Endodermal cell (in vitro differentiated cells): ENCODE data around the gene MUC6. TPM values are rescaled to one million over a fixed set of nuclear protein-coding genes. Genes with fewer than 3 reads are reported as not detected.

Experiments used
- DNase-seq: peaks from one replicate; pipeline ENCODE4 v3.0.0-alpha.2; 2017
- H3K27ac ChIP-seq: 2 replicates; pipeline ENCODE4 v1.5.1; 2013; ENCODE audit warnings: mild to moderate bottlenecking, low read depth, low read length, moderate library complexity
- H3K27me3 ChIP-seq: 2 replicates; pipeline ENCODE4 v1.6.1; 2013; ENCODE audit warnings: mild to moderate bottlenecking, low read length, moderate library complexity; ENCODE audit not compliant: insufficient read depth, control insufficient read depth, poor library complexity, severe bottlenecking
- H3K36me3 ChIP-seq: 2 replicates; pipeline ENCODE4 v1.7.0; 2013; ENCODE audit warnings: mild to moderate bottlenecking, low read length, moderate library complexity; ENCODE audit not compliant: control insufficient read depth, insufficient read depth
- H3K4me1 ChIP-seq: one replicate; pipeline ENCODE4 v1.7.0; 2013; ENCODE audit warnings: low read length; ENCODE audit not compliant: control insufficient read depth, insufficient read depth
- H3K4me3 ChIP-seq: 2 replicates; pipeline ENCODE4 v1.5.1; 2013; ENCODE audit warnings: mild to moderate bottlenecking, low read length, moderate library complexity
- H3K9ac ChIP-seq: 2 replicates; pipeline ENCODE4 v1.6.1; 2013; ENCODE audit warnings: mild to moderate bottlenecking, low read length, moderate library complexity; ENCODE audit not compliant: poor library complexity, severe bottlenecking; ENCODE audit errors: extremely low read depth
- H3K9me3 ChIP-seq: 2 replicates; pipeline ENCODE4 v1.6.1; 2013; ENCODE audit warnings: mild to moderate bottlenecking, low read length, moderate library complexity; ENCODE audit not compliant: control insufficient read depth
- H3K27ac Mint-ChIP-seq: 2 replicates; pipeline ENCODE4 v1.8.0; 2020; ENCODE audit warnings: mixed read lengths
- H3K27me3 Mint-ChIP-seq: 2 replicates; pipeline ENCODE4 v1.8.0; 2021; ENCODE audit warnings: mild to moderate bottlenecking, mixed read lengths; ENCODE audit not compliant: insufficient read depth
- H3K36me3 Mint-ChIP-seq: 2 replicates; pipeline ENCODE4 v1.8.0; 2020; ENCODE audit warnings: low read depth, mixed read lengths
- H3K4me1 Mint-ChIP-seq: 2 replicates; pipeline ENCODE4 v1.8.0; 2020; ENCODE audit warnings: mixed read lengths
- H3K4me3 Mint-ChIP-seq: 2 replicates; pipeline ENCODE4 v1.8.0; 2020; ENCODE audit warnings: mild to moderate bottlenecking, moderate library complexity, mixed read lengths
- H3K9me3 Mint-ChIP-seq: 2 replicates; pipeline ENCODE4 v1.8.0; 2020; ENCODE audit warnings: mild to moderate bottlenecking, mixed read lengths
- WGBS, 2 experiments: methylation state at CpG; one replicate each; pipeline versions ENCODE4 v1.1.5 to v1.1.7; 2013; ENCODE audit warnings: missing lambda C conversion rate in 2 of 2, mixed read lengths in 1 of 2; ENCODE audit not compliant: insufficient coverage in 1 of 2, insufficient read length in 1 of 2; 5-methylcytosine and 5-hydroxymethylcytosine counted together
- long read RNA-seq, 4 experiments: library from polyadenylated mRNA in 2 of 4; library from RNA in 1 of 4; library from capped mRNA in 1 of 4; stranded (forward) in 3 of 4; unstranded in 1 of 4; transcript quantifications; one replicate each; pipeline ENCODE4 v2.0.0, GENCODE V29; 2020 to 2021; ENCODE audit warnings: inconsistent platforms in 1 of 4
- polyA plus RNA-seq, 2 experiments: library from polyadenylated mRNA; stranded (reverse); fragments of 50-300 nt; gene quantifications; one replicate each; pipeline ENCODE4 v1.2.3, GENCODE V29; 2013
- total RNA-seq, 2 donors: library from RNA; stranded (reverse); fragmentation: NEBNext Ultra II Directional in 1 of 2; extraction: Animal tissue kit (Norgen Biotek cat#: 25700) in 1 of 2; gene quantifications; 2 replicates in 1 of 2; 3 replicates in 1 of 2; pipeline ENCODE4 v1.2.1, GENCODE V29; 2021
- TF ChIP-seq, protein P1 (sequence below): fragments of 200-600 bp; sonication (generic); conservative IDR thresholded peaks from 2 replicates; pipeline ENCODE4 v1.5.0; 2021; ENCODE audit warnings: antibody characterized with exemption, mild to moderate bottlenecking

MUC6 gene, protein sequence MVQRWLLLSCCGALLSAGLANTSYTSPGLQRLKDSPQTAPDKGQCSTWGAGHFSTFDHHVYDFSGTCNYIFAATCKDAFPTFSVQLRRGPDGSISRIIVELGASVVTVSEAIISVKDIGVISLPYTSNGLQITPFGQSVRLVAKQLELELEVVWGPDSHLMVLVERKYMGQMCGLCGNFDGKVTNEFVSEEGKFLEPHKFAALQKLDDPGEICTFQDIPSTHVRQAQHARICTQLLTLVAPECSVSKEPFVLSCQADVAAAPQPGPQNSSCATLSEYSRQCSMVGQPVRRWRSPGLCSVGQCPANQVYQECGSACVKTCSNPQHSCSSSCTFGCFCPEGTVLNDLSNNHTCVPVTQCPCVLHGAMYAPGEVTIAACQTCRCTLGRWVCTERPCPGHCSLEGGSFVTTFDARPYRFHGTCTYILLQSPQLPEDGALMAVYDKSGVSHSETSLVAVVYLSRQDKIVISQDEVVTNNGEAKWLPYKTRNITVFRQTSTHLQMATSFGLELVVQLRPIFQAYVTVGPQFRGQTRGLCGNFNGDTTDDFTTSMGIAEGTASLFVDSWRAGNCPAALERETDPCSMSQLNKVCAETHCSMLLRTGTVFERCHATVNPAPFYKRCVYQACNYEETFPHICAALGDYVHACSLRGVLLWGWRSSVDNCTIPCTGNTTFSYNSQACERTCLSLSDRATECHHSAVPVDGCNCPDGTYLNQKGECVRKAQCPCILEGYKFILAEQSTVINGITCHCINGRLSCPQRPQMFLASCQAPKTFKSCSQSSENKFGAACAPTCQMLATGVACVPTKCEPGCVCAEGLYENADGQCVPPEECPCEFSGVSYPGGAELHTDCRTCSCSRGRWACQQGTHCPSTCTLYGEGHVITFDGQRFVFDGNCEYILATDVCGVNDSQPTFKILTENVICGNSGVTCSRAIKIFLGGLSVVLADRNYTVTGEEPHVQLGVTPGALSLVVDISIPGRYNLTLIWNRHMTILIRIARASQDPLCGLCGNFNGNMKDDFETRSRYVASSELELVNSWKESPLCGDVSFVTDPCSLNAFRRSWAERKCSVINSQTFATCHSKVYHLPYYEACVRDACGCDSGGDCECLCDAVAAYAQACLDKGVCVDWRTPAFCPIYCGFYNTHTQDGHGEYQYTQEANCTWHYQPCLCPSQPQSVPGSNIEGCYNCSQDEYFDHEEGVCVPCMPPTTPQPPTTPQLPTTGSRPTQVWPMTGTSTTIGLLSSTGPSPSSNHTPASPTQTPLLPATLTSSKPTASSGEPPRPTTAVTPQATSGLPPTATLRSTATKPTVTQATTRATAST (N-terminal part only)
- total RNA-seq, result under 1 TPM; 0.26 to 0.40 TPM
- polyA plus RNA-seq (2013, experiment 1 of 2), result 0.04 TPM
- not detected for polyA plus RNA-seq (2013, experiment 2 of 2)
- long read RNA-seq, experiment 1, result 0 reads
- long read RNA-seq, experiment 2, result 0 reads
- long read RNA-seq, experiment 3, partial matches to known transcripts, result 0 of 1 reads
- long read RNA-seq, experiment 3, other reads (novel, unspliced or antisense), result 1 of 1 reads
- long read RNA-seq, experiment 4, result 0 reads

DNA sequence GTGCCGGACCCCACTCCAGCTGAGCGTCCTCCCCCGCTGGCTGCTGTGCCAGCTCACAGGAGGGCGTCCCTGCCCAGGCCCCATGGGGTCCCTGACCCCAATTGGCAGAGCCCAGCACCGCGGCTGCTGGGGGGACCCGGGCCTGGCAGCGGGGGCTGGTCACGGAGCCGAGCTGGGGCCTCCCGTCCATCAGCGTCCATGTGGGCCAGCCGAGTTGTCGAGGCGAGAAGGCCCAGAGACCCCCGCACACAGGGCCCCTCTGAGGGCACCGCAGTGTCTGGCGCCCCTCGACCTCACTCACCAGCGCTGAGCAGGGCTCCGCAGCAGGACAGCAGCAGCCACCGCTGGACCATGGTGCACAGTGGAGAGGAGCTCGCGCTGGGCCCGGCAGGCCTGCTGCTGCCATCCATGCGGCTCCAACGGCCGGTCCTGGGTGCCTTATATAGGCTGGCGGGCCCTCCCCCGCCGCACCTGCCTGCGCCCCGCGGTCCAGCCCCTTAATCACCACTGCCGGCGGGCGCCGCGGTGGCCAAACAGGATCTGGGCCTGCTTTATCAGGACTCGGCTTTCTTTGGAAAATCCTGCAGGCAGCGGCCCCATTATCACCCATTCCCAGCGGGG lies at the start of gene MUC6:
MUC6 (minus strand) TSS at position 416 of the 621 bp plus-strand sequence; CDS start at position 353, 63 bp downstream.
- Histone ChIP-seq H3K9ac (no peak within 1 kb of the TSS), H3K4me1 (no peaks in the 10 kb centered on the region), H3K9me3 (no peaks in the 10 kb centered on the region), H3K36me3 (no peaks in the 10 kb centered on the region), H3K27ac (no peak within 1 kb of the TSS), H3K4me3 (no peak within 1 kb of the TSS), H3K27me3 (no peaks in the 10 kb centered on the region)
- no peak within 1 kb of the TSS for H3K4me3 Mint-ChIP-seq
- TF ChIP-seq, protein P1, sequence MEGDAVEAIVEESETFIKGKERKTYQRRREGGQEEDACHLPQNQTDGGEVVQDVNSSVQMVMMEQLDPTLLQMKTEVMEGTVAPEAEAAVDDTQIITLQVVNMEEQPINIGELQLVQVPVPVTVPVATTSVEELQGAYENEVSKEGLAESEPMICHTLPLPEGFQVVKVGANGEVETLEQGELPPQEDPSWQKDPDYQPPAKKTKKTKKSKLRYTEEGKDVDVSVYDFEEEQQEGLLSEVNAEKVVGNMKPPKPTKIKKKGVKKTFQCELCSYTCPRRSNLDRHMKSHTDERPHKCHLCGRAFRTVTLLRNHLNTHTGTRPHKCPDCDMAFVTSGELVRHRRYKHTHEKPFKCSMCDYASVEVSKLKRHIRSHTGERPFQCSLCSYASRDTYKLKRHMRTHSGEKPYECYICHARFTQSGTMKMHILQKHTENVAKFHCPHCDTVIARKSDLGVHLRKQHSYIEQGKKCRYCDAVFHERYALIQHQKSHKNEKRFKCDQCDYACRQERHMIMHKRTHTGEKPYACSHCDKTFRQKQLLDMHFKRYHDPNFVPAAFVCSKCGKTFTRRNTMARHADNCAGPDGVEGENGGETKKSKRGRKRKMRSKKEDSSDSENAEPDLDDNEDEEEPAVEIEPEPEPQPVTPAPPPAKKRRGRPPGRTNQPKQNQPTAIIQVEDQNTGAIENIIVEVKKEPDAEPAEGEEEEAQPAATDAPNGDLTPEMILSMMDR, result no peak
- no peaks in the 10 kb centered on the region for H3K36me3 Mint-ChIP-seq
- DNase-seq, result no peak
- H3K27ac Mint-ChIP-seq, result no peak within 1 kb of the TSS
- H3K9me3 Mint-ChIP-seq, result no peaks in the 10 kb centered on the region
- 90 to 91% methylated on average over 23 to 42 of the region's 42 CpGs for WGBS, 2 experiments
- no peaks in the 10 kb centered on the region for H3K4me1 Mint-ChIP-seq
- no peaks in the 10 kb centered on the region for H3K27me3 Mint-ChIP-seq

GRCh38 chr11:1085440-1086170 lies 49.1 kb upstream of the MUC6 start:
- no peak for DNase-seq
- Histone ChIP-seq H3K27me3 (no peaks in the 10 kb centered on the region), H3K36me3 (no peaks in the 10 kb centered on the region), H3K9ac (no peak overlapping the region), H3K27ac (no peak overlapping the region), H3K4me3 (no peak overlapping the region), H3K4me1 (no peaks in the 10 kb centered on the region), H3K9me3 (no peaks in the 10 kb centered on the region)
- Mint-ChIP-seq H3K27ac (no peak overlapping the region), H3K27me3 (no peaks in the 10 kb centered on the region), H3K4me1 (no peaks in the 10 kb centered on the region), H3K4me3 (no peak overlapping the region), H3K36me3 (no peaks in the 10 kb centered on the region), H3K9me3 (no peaks in the 10 kb centered on the region)
- TF ChIP-seq, protein P1, result no peak
- WGBS, 2 experiments, result 88 to 90% methylated on average over 20 to 23 of the region's 26 CpGs
